Esophagus muscularis mucosa (tissue), 4 donors: ENCODE measurements around the gene ABR. TPM values are rescaled to one million over a fixed set of nuclear protein-coding genes. Genes with fewer than 3 reads are reported as not detected.

Source experiments
- DNase-seq: peaks from one replicate; pipeline ENCODE4 v3.0.0-alpha.2; 2017; ENCODE audit errors: extremely low spot score
- H3K27ac ChIP-seq, 4 donors: fragments of 200-600 bp; sonication (generic); replicated peaks in 1 of 4; 1 replicate in 3 of 4; 2 replicates in 1 of 4; pipeline ENCODE4 v1.5.1; 2016 to 2019; ENCODE audit warnings: mild to moderate bottlenecking in 1 of 4
- H3K27me3 ChIP-seq, 4 donors: fragments of 200-600 bp; sonication (generic); one replicate each; pipeline versions ENCODE4 v1.5.1 to v1.6.0; 2016 to 2019
- H3K36me3 ChIP-seq, 4 donors: fragments of 200-600 bp; sonication (generic); one replicate each; pipeline ENCODE4 v1.5.1; 2016 to 2019
- H3K4me1 ChIP-seq, 4 donors: fragments of 200-600 bp; sonication (generic); one replicate each; pipeline ENCODE4 v1.5.1; 2016 to 2019
- H3K4me3 ChIP-seq, 4 donors: fragments of 200-600 bp; sonication (generic); 1 replicate in 2 of 4; 2 replicates in 2 of 4; pipeline ENCODE4 v1.5.1; 2016 to 2019; ENCODE audit warnings: mild to moderate bottlenecking in 4 of 4, moderate library complexity in 1 of 4
- H3K9me3 ChIP-seq, 4 donors: fragments of 200-600 bp; sonication (generic); 1 replicate in 3 of 4; 2 replicates in 1 of 4; pipeline ENCODE4 v1.5.1; 2016 to 2019
- CTCF ChIP-seq, 3 experiments: fragments of 200-600 bp in 2 of 3; fragments of 450-650 bp in 1 of 3; sonication (generic) in 2 of 3; IDR thresholded peaks; one replicate each; pipeline ENCODE4 v1.5.1; 2017 to 2019; ENCODE audit warnings: antibody characterized with exemption in 3 of 3, mild to moderate bottlenecking in 2 of 3, moderate library complexity in 1 of 3
- EP300 ChIP-seq: sonication (generic); formaldehyde crosslinking; IDR thresholded peaks from one replicate; pipeline ENCODE4 v1.6.1; 2017; ENCODE audit warnings: antibody characterized with exemption
- POLR2A ChIP-seq: fragments of 450-650 bp; IDR thresholded peaks from one replicate; pipeline ENCODE4 v1.6.1; 2017; ENCODE audit warnings: antibody characterized with exemption, moderate library complexity, mild to moderate bottlenecking, low read depth
- POLR2AphosphoS5 ChIP-seq, 2 donors: sonication (generic); formaldehyde crosslinking; IDR thresholded peaks; one replicate each; pipeline ENCODE4 v1.6.1; 2017; ENCODE audit warnings: antibody characterized with exemption in 2 of 2
- WGBS: methylation state at CpG from one replicate; pipeline ENCODE4 v1.1.5; 2018; 5-methylcytosine and 5-hydroxymethylcytosine counted together
- intact Hi-C: fragments of 100-400 bp; cut with DNase I; formaldehyde crosslinking; loops from one replicate; pipeline ENCODE4 v1.15.1; 2023
- total RNA-seq, 4 donors: library from RNA; depleted of rRNA; stranded (reverse); fragments of >200 nt; gene quantifications; one replicate each; pipeline versions ENCODE4 v1.1.0 to v1.2.1, GENCODE V29; 2016

Gene ABR
- total RNA-seq, 4 donors from 2014 or later, result 98.4 to 142 (median 114) TPM

- no peaks in the 10 kb centered on the region for H3K27me3 ChIP-seq
- H3K4me1 ChIP-seq, result peaks cover 0 to 42% (median 38%) of the 10 kb centered on the region in 4 donors
- intact Hi-C loops, result no loop called here
- peak overlapping the region; percentile 37 to 47 (median 42) for H3K4me3 ChIP-seq
- peak overlapping the region; percentile 62 to 78 (median 76) for H3K27ac ChIP-seq
- no peak for DNase-seq
- no peaks in the 10 kb centered on the region for H3K36me3 ChIP-seq
- H3K9me3 ChIP-seq, result no peaks in the 10 kb centered on the region
- WGBS, result 64% methylated on average over 9 of the region's 9 CpGs
- TF ChIP-seq POLR2AphosphoS5 (IDR thresholded peaks at IDR 0.05), result no peak
- TF ChIP-seq EP300, result no peak
- no peak for TF ChIP-seq CTCF (IDR thresholded peaks at IDR 0.05)
These were observed 209.4 kb downstream of the ABR start for GRCh38 chr17:970364-970763.

DNA sequence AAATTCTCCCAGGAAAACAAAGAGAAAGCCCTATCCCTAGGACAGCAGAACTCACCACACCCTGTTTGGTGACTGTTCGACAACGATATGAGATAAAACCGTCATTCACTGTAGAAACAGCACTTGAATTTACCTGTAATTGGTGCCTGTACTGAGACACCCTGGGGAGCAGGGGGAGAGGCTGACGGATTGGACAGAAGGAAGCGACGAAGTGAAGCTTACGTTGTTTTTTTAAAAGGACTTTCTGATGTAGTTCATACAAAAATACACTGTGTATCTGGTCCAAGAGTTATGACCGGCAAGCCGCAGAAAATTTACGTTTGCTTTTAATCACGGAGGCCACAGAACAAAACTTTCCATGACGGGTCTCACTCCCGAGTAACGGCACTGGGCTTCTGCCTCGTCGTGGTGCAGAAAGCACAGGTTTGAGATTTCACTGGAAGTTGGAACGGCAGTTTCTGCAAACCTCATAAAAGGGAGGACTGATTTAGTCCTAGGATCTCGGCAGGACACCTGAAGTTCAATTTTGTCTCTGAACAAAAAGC, 209.9 kb downstream of the ABR start:
- WGBS, result 25% methylated on average over 18 of the region's 18 CpGs
- no peaks in the 10 kb centered on the region for H3K9me3 ChIP-seq
- intact Hi-C loops, result no loop called here
- H3K4me1 ChIP-seq, result peaks cover 0 to 42% (median 38%) of the 10 kb centered on the region in 4 donors
- peak overlapping the region; percentile 62 to 78 (median 76) for H3K27ac ChIP-seq
- no peaks in the 10 kb centered on the region for H3K36me3 ChIP-seq
- TF ChIP-seq CTCF (IDR thresholded peaks at IDR 0.05) (no peak), POLR2AphosphoS5 (IDR thresholded peaks at IDR 0.05) (peak; percentile 34 to 46), EP300 (no peak), POLR2A (no peak)
- no peak for DNase-seq
- H3K4me3 ChIP-seq, result peak overlapping the region; percentile 37 to 47 (median 42)
- H3K27me3 ChIP-seq, result no peaks in the 10 kb centered on the region

DNA sequence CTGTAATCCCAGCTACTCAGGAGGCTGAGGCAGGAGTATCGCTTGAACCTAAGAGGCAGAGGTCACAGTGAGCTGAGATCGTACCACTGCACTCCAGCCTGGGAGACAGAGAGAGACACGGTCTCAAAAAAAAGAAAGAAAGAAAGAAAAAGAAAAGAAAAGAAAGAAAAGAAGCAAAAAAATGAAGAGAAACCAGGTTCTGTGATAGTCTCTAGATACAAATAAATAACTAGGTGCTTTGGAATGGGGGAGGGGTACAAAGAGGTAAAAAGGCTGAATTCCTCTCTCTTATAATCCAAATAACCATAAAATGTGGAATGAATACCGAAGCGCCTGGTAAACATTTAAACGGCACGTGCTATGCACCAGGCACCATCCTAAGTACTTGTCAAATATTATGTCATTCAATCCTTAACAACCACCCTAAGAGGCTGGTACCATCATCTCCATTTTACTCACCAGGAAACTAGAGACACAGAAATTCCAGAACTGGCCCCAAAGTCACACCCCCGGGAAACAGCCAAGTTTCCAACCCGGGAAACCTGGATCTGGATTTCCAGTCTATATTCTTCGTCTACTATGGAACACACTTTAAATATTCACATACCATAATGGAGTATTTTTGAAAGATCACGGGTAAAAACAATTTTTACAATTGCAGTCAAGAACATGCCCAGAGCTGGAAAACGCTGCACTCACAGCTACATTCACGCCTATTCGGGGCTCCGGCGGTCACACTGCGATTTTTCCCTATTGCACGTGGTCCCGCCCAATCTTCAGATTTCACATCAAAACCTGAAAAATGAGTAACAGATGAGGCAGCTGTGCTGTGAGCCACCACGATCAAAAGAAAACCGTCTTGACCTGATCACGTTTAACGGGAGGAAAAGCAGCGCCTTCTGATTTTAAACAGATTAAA, 210.7 kb downstream of the ABR start:
- WGBS, result 47% methylated on average over 24 of the region's 24 CpGs
- intact Hi-C loops, result no loop called here
- H3K27ac ChIP-seq, result peak overlapping the region; percentile 62 to 78 (median 76)

GRCh38 chr17:967122-967521, 212.7 kb downstream of the ABR start:
- DNase-seq, result no peak
- Histone ChIP-seq H3K27me3 (no peaks in the 10 kb centered on the region), H3K4me1 (peaks cover 0 to 59% (median 55%) of the 10 kb centered on the region in 4 donors), H3K4me3 (no peak overlapping the region), H3K36me3 (no peaks in the 10 kb centered on the region), H3K9me3 (no peaks in the 10 kb centered on the region), H3K27ac (no peak overlapping the region)
- intact Hi-C loops, result no loop called here
- 97% methylated on average over 9 of the region's 9 CpGs for WGBS
- no peak for TF ChIP-seq EP300
- TF ChIP-seq POLR2AphosphoS5 (IDR thresholded peaks at IDR 0.05), result no peak
- no peak for TF ChIP-seq CTCF (IDR thresholded peaks at IDR 0.05)
- TF ChIP-seq POLR2A, result no peak

More for the DNA sequence above, 210.7 kb downstream of the ABR start:
- no peaks in the 10 kb centered on the region for H3K36me3 ChIP-seq
- DNase-seq, result no peak
- TF ChIP-seq POLR2A (no peak), CTCF (IDR thresholded peaks at IDR 0.05) (no peak), EP300 (no peak), POLR2AphosphoS5 (IDR thresholded peaks at IDR 0.05) (no peak)
- H3K4me1 ChIP-seq, result peaks cover 0 to 49% (median 44%) of the 10 kb centered on the region in 4 donors
- no peaks in the 10 kb centered on the region for H3K27me3 ChIP-seq
- H3K9me3 ChIP-seq, result no peaks in the 10 kb centered on the region
- H3K4me3 ChIP-seq, result peak overlapping the region; percentile 37 to 47 (median 42)
